ENCODE results near the gene SUGCT.
"Not testable (repeated sequence)": the region's sequence is repeated elsewhere in the genome, so short reads cannot be mapped to it uniquely, and the experiment has no call there.

DNA sequence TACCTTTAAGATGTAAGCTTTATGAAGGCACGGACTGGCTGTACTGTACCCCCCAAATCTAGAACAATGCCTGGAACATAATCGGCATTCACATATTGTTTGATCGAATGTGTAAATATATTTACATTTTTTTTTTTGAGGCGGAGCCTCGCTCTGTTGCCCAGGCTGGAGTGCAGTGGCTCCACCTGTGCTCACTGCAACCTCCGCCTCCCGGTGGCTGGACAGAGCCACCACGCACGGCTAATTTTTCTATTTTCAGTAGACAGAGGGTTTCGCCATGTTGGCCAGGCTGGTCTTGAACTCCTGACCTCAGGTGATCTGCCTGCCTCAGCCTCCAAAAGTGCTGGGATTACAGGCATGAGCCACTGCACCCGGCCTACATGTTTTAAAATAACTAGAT, 118.6 kb downstream of the SUGCT start:
- TF ChIP-seq, protein P1, sequence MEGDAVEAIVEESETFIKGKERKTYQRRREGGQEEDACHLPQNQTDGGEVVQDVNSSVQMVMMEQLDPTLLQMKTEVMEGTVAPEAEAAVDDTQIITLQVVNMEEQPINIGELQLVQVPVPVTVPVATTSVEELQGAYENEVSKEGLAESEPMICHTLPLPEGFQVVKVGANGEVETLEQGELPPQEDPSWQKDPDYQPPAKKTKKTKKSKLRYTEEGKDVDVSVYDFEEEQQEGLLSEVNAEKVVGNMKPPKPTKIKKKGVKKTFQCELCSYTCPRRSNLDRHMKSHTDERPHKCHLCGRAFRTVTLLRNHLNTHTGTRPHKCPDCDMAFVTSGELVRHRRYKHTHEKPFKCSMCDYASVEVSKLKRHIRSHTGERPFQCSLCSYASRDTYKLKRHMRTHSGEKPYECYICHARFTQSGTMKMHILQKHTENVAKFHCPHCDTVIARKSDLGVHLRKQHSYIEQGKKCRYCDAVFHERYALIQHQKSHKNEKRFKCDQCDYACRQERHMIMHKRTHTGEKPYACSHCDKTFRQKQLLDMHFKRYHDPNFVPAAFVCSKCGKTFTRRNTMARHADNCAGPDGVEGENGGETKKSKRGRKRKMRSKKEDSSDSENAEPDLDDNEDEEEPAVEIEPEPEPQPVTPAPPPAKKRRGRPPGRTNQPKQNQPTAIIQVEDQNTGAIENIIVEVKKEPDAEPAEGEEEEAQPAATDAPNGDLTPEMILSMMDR (IDR thresholded peaks at IDR 0.05) = not testable (repeated sequence)
- not testable (repeated sequence) for TF ChIP-seq POLR2AphosphoS5 (IDR thresholded peaks at IDR 0.05)

Data from stomach (tissue), 4 donors.